ENCODE data around the gene PCDH9.

DNA sequence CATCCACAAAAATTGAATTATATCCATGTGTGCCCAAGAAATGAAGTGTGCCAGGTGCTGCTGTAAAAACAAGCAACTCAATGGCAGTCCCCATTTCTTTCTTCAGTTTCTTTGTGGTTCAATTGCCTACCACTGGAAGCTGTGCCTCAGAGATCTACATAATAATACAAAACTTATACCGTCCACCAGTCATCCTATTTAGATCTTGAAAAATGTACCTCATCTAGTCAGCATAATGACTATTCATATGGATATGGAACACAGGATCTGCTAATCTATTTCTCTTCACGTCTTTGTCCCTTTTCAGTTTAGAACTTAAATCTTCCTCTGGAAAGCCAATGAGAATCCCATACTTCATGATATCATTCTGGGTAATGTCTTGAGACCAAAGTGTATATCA, 648.5 kb downstream of the PCDH9 start:
- TF ChIP-seq TAF1 (IDR thresholded peaks at IDR 0.05; ENCODE audit: borderline replicate concordance, insufficient read depth, low read length) (no peak), POLR2AphosphoS5 (IDR thresholded peaks at IDR 0.05; ENCODE audit: low read depth, low read length) (no peak), SIN3A (IDR thresholded peaks at IDR 0.05; ENCODE audit: borderline replicate concordance, insufficient read depth, low read length) (no peak), REST (IDR thresholded peaks at IDR 0.05; ENCODE audit: insufficient read depth in 1 of 2, low read depth in 2 of 2, low read length in 2 of 2) (no peak)
